IMR-90 (cell line): ENCODE data around the gene SUB1. TPM values are rescaled to one million over a fixed set of nuclear protein-coding genes. Genes with fewer than 3 reads are reported as not detected.

ENCODE experiments used
- ATAC-seq: fragments of 200-7000 bp; cut with Tn5 transposase; 2 replicates; pipeline ENCODE4 v1.9.1; 2020; ENCODE audit warnings: low read depth, mild to moderate bottlenecking, moderate library complexity
- BruUV-seq: library from RNA; stranded (reverse); fragments of 400-500 nt; replicated peaks from 2 replicates; lab custom pipeline; 2021; lab: Mats Ljungman, UMichigan
- CTCF ChIA-PET: fragments of 300-600 bp; formaldehyde crosslinking; extraction: SDS; loops from one replicate; lab custom pipeline; 2021; ENCODE audit warnings: antibody characterized with exemption; lab: Yijun Ruan, JAX
- POLR2A ChIA-PET: fragments of 300-600 bp; sonication (Branson Sonifier 250); formaldehyde crosslinking; loops from one replicate; lab custom pipeline; 2022; ENCODE audit warnings: antibody characterized with exemption; ENCODE audit not compliant: unreplicated experiment; lab: Charles Lee
- DNase-seq: peaks from one replicate; pipeline ENCODE4 v3.0.0; 2013
- H2AFZ ChIP-seq: replicated peaks from 2 replicates; pipeline ENCODE3; 2013; ENCODE audit warnings: low read length, mild to moderate bottlenecking; ENCODE audit not compliant: poor library complexity
- H2AK5ac ChIP-seq: 2 replicates; pipeline ENCODE4 v1.6.1; 2013; ENCODE audit warnings: low read depth, low read length, inconsistent platforms
- H2AK9ac ChIP-seq: replicated peaks from 2 replicates; pipeline ENCODE3; 2013; ENCODE audit warnings: mild to moderate bottlenecking, low read depth, low read length, moderate library complexity; ENCODE audit not compliant: poor library complexity
- H2BK120ac ChIP-seq: 2 replicates; pipeline ENCODE4 v1.6.1; 2013; ENCODE audit warnings: low read depth, low read length, inconsistent platforms
- H2BK15ac ChIP-seq: 3 replicates; pipeline ENCODE4 v1.6.1; 2013; ENCODE audit warnings: low read depth, low read length, inconsistent platforms
- H2BK20ac ChIP-seq: 2 replicates; pipeline ENCODE4 v1.6.1; 2013; ENCODE audit warnings: low read depth, mild to moderate bottlenecking, inconsistent platforms, low read length, moderate library complexity
- H2BK5ac ChIP-seq: 2 replicates; pipeline ENCODE4 v1.6.1; 2013; ENCODE audit warnings: mild to moderate bottlenecking, low read depth, low read length, inconsistent platforms; ENCODE audit not compliant: poor library complexity, severe bottlenecking
- H3K14ac ChIP-seq: replicated peaks from 2 replicates; pipeline ENCODE4 v1.6.1; 2013; ENCODE audit warnings: low read depth, low read length, inconsistent platforms
- H3K18ac ChIP-seq: 2 replicates; pipeline ENCODE4 v1.6.1; 2013; ENCODE audit warnings: low read depth, low read length, control low read depth
- H3K23ac ChIP-seq: 2 replicates; pipeline ENCODE4 v1.6.1; 2013; ENCODE audit warnings: low read depth, low read length, inconsistent platforms
- H3K27ac ChIP-seq: 2 replicates; pipeline ENCODE4 v1.5.1; 2013; ENCODE audit warnings: mild to moderate bottlenecking, control low read depth, low read length; ENCODE audit not compliant: insufficient read depth
- H3K27me3 ChIP-seq: 2 replicates; pipeline ENCODE4 v1.6.1; 2013; ENCODE audit warnings: low read length; ENCODE audit not compliant: control insufficient read depth, insufficient read depth
- H3K36me3 ChIP-seq: 2 replicates; pipeline ENCODE4 v1.6.1; 2013; ENCODE audit warnings: low read length, mixed read lengths; ENCODE audit not compliant: control insufficient read depth, insufficient read depth
- H3K4ac ChIP-seq: 2 replicates; pipeline ENCODE4 v1.6.1; 2013; ENCODE audit warnings: low read depth, low read length, inconsistent platforms
- H3K4me1 ChIP-seq: 2 replicates; pipeline ENCODE4 v1.6.1; 2013; ENCODE audit warnings: low read length, mixed read lengths; ENCODE audit not compliant: control insufficient read depth, insufficient read depth
- H3K4me2 ChIP-seq: 2 replicates; pipeline ENCODE4 v1.6.1; 2013; ENCODE audit warnings: low read depth, mild to moderate bottlenecking, control low read depth, low read length, moderate library complexity
- H3K4me3 ChIP-seq: 2 replicates; pipeline ENCODE4 v1.5.1; 2013; ENCODE audit warnings: low read depth, mild to moderate bottlenecking, control low read depth, low read length, moderate library complexity; ENCODE audit not compliant: insufficient read depth
- H3K56ac ChIP-seq: 2 replicates; pipeline ENCODE4 v1.6.1; 2013; ENCODE audit warnings: low read length, inconsistent platforms; ENCODE audit not compliant: insufficient read depth; ENCODE audit errors: extremely low read depth
- H3K79me1 ChIP-seq, 2 experiments: 2 replicates each; pipeline ENCODE4 v1.6.1; 2013; ENCODE audit warnings: low read length in 2 of 2, inconsistent platforms in 1 of 2, low read depth in 1 of 2
- H3K9ac ChIP-seq: 2 replicates; pipeline ENCODE4 v1.6.1; 2013; ENCODE audit warnings: low read depth, low read length, control low read depth
- H3K9me1 ChIP-seq: 2 replicates; pipeline ENCODE4 v1.6.1; 2013; ENCODE audit warnings: low read length, inconsistent platforms; ENCODE audit not compliant: insufficient read depth
- H3K9me3 ChIP-seq: 2 replicates; pipeline ENCODE4 v1.6.1; 2013; ENCODE audit warnings: low read length; ENCODE audit not compliant: control insufficient read depth, insufficient read depth
- H4K20me1 ChIP-seq: 2 replicates; pipeline ENCODE4 v1.6.1; 2013; ENCODE audit warnings: low read length, inconsistent platforms; ENCODE audit not compliant: insufficient read depth
- H4K5ac ChIP-seq: 2 replicates; pipeline ENCODE4 v1.6.1; 2013; ENCODE audit warnings: mild to moderate bottlenecking, low read depth, low read length, control low read depth
- H4K8ac ChIP-seq, 2 experiments: 2 replicates each; pipeline ENCODE4 v1.6.1; 2013; ENCODE audit warnings: low read depth in 2 of 2, low read length in 2 of 2, control low read depth in 1 of 2, inconsistent platforms in 1 of 2
- H4K91ac ChIP-seq: 2 replicates; pipeline ENCODE4 v1.6.1; 2013; ENCODE audit warnings: low read depth, low read length, inconsistent platforms; ENCODE audit not compliant: insufficient read depth
- BHLHE40 ChIP-seq: fragments of 150-350 bp; IDR thresholded peaks from 2 replicates; pipeline ENCODE4 v1.6.1; 2016; ENCODE audit warnings: mild to moderate bottlenecking, low read depth, low read length
- CHD1 ChIP-seq: IDR thresholded peaks from 2 replicates; pipeline ENCODE4 v1.6.1; 2012; ENCODE audit warnings: low read depth, low read length, improper control_type of control experiment
- CTCF ChIP-seq: conservative IDR thresholded peaks from 2 replicates; pipeline ENCODE4 v1.5.1; 2012; ENCODE audit warnings: mild to moderate bottlenecking, low read depth, low read length, improper control_type of control experiment
- MAZ ChIP-seq: IDR thresholded peaks from 2 replicates; pipeline ENCODE4 v1.6.1; 2012; ENCODE audit warnings: low read depth, mild to moderate bottlenecking, low read length, improper control_type of control experiment, moderate library complexity, borderline replicate concordance
- MXI1 ChIP-seq: IDR thresholded peaks from 2 replicates; pipeline ENCODE4 v1.6.1; 2012; ENCODE audit warnings: low read depth, mild to moderate bottlenecking, low read length, moderate library complexity, borderline replicate concordance
- NFE2L2 ChIP-seq: fragments of 150-350 bp; IDR thresholded peaks from 2 replicates; pipeline ENCODE4 v1.6.1; 2016; ENCODE audit warnings: low read depth, mild to moderate bottlenecking, low read length
- USF2 ChIP-seq: fragments of 150-350 bp; IDR thresholded peaks from 2 replicates; pipeline ENCODE4 v1.6.1; 2017; ENCODE audit warnings: mild to moderate bottlenecking, antibody characterized with exemption, low read length, low read depth
- WGBS, 2 experiments: methylation state at CpG; one replicate each; pipeline versions ENCODE4 v1.1.5 to v1.1.7; 2013; ENCODE audit warnings: missing lambda C conversion rate in 2 of 2; ENCODE audit not compliant: insufficient read length in 1 of 2; ENCODE audit errors: extremely low coverage in 2 of 2; 5-methylcytosine and 5-hydroxymethylcytosine counted together
- dilution Hi-C: fragments of 300-500 bp; cut with HindIII; formaldehyde crosslinking; loops from one replicate; pipeline ENCODE4 v1.14.3; 2018; ENCODE audit warnings: low sequenced_read_pairs; ENCODE audit not compliant: unreplicated experiment
- in situ Hi-C: fragments of 300-500 bp; cut with MboI; formaldehyde crosslinking; loops from 3 replicates; pipeline ENCODE4 v1.14.3; 2019; ENCODE audit warnings: low sequenced_read_pairs, inconsistent platforms, mixed read lengths
- intact Hi-C: fragments of 100-400 bp; cut with micrococcal nuclease; formaldehyde crosslinking; loops from 2 replicates; pipeline ENCODE4 v1.10.0; 2022
- polyA plus RNA-seq, 3 experiments: library from polyadenylated mRNA; depleted of rRNA; stranded (reverse); fragments of >200 nt; gene quantifications; 2 replicates each; pipeline ENCODE4 v1.2.3, GENCODE V29; 2012; ENCODE audit warnings: low replicate concordance in 1 of 3
- total RNA-seq: library from RNA; depleted of rRNA; stranded (reverse); fragments of >200 nt; gene quantifications from 2 replicates; pipeline ENCODE4 v1.2.3, GENCODE V29; 2012

The SUB1 gene
- total and polyA plus RNA-seq, 2 of the 4 experiments (the other 2 are of a cell fraction) = 19.5 to 155 TPM

- Histone ChIP-seq H4K91ac (no peak overlapping the region), H3K27ac (no peak overlapping the region; the same call in 1 of the 2 replicates), H4K5ac (no peak overlapping the region), H3K4me3 (no peak overlapping the region), H3K9ac (no peak overlapping the region), H3K18ac (no peak overlapping the region), H3K9me1 (no peaks in the 10 kb centered on the region), H3K36me3 (peaks cover 25% of the 10 kb centered on the region), H3K4ac (no peak overlapping the region), H3K4me2 (no peak overlapping the region), H4K20me1 (peaks cover 31% of the 10 kb centered on the region; the same call in 1 of the 2 replicates), H4K8ac (no peak overlapping the region), H3K9me3 (no peaks in the 10 kb centered on the region), H2BK15ac (no peak overlapping the region; the same call in 2 of the 3 replicates), H2AK5ac (no peak overlapping the region), H2AFZ (no peak overlapping the region), H3K14ac (no peak overlapping the region), H2BK120ac (no peak overlapping the region), H3K56ac (no peak overlapping the region), H3K23ac (no peak overlapping the region), H3K79me1 (peaks cover 15 to 47% of the 10 kb centered on the region in 2 experiments), H2BK20ac (no peak overlapping the region), H3K4me1 (peaks cover 1% of the 10 kb centered on the region; the same call in 1 of the 2 replicates), H3K27me3 (no peaks in the 10 kb centered on the region), H2AK9ac (no peak overlapping the region), H2BK5ac (no peak overlapping the region)
- ChIA-PET POLR2A (no interaction called here), CTCF (interaction anchor here (0.7 to 2.1 kb wide), 2 partner anchors 8 to 588 kb away, joined by 3 to 7 read pairs; no protein-coding TSS in a partner anchor)
- in situ Hi-C loops (no loop called here), intact Hi-C loops (loop anchor here (5.0 kb wide), 1 partner anchor 206 kb away; no protein-coding TSS in a partner anchor), dilution Hi-C loops (no loop called here)
- DNase-seq (no peak), ATAC-seq (no peak)
- TF ChIP-seq USF2 (no peak), CHD1 (no peak), NFE2L2 (no peak), CTCF (no peak), BHLHE40 (no peak), MAZ (no peak), MXI1 (no peak)
- 69% methylated on average over 2 of the region's 3 CpGs; no CpG with 5 or more reads in 1 of the 2 experiments for WGBS, 2 experiments
- no TSS peak for BruUV-seq
Observed at GRCh38 chr5:32598260-32598937, 13.0 kb downstream of the SUB1 start.
